Stimulated activated CD4-positive, alpha-beta T cell treated with anti-CD3 and anti-CD28 coated beads, TNF-alpha, amount 100 ng/mL, for 1 hour (primary cell): ENCODE results near the gene TBX19.

ENCODE experiments used
- DNase-seq, 3 donors: peaks; one replicate each; pipeline ENCODE4 v3.0.0-alpha.2; 2020; ENCODE audit warnings: low read depth in 3 of 3, low spot score in 1 of 3

The TBX19 gene

GRCh38 chr1:168280296-168280927 lies at the start of gene TBX19:
Gene TBX19, plus strand, starts transcription at chr1:168280877. Its CDS starts 214 bp downstream, at chr1:168281091.
- DNase-seq: no peak

GRCh38 chr1:168234846-168235547 lies 45.7 kb upstream of the TBX19 start:
- no peak for DNase-seq

- no peak for DNase-seq
These were observed 45.2 kb upstream of the TBX19 start for GRCh38 chr1:168235548-168235885.

GRCh38 chr1:168235937-168236336 lies 44.7 kb upstream of the TBX19 start:
- DNase-seq: no peak

DNA sequence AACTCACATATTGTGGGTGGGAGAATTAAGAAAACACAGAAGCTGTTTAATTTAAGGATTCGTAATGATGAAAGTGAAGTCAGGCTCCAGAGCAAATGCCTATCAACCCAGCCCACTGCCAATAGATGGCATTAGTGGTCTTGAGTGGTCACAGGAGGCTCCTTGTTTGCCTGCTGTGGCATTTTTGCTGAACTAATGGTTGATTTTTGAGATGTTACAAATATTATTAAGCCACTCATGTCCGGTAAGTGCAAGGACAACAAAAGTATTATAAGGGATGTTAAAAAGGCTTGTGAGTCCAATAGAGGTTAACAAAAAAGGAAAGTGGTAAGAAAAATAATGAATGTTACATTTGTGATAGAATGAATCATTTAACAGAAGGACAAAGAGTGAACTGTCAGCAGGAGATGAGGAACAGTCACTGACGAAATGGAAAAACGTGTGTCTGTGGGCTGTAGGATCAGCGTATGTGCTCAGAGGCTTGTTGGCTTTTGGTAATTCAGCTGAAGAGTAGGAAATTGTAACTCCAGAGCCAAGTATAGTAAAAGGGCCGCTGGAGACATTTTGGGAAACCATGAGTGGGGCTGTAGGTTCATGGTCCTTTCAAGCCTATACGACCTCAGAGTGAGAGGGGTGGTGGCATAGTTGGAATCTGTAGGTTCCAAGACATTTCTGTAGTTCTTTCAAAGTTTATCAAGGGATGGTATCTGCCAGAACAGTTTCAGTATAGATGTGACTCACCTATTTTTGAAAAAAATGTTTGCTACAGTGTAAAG lies 43.7 kb upstream of the TBX19 start:
- no peak for DNase-seq

GRCh38 chr1:168243198-168243597 lies 37.5 kb upstream of the TBX19 start:
- DNase-seq: no peak

DNA sequence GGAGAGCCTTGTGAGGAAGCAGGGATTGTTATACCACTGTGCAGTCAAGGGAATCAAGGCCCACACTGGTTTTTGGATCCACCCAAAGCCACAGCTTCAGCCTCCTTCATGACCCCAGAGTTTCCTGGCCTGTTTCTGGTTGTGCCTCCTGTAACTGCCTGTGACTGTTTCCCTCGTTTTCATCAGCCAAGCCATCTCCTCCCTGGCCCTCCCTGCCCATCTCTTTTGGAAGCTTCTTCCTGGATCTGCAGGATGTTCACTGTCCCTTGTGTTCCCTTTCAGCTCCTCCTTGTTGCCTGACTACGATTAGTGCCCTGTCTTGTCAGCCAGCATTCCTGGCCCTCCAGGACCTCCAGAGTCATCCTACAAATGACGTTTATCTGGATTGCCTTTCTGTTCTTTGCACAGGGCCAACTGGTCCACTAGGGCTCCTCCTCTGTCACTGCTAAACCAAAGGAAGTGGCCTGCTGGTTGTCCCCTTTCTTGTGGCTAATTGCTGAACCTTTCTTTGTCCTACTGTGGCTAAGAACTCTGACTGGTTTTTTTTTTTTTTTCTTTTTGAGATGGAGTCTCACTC lies 37.0 kb upstream of the TBX19 start:
- no peak for DNase-seq

DNA sequence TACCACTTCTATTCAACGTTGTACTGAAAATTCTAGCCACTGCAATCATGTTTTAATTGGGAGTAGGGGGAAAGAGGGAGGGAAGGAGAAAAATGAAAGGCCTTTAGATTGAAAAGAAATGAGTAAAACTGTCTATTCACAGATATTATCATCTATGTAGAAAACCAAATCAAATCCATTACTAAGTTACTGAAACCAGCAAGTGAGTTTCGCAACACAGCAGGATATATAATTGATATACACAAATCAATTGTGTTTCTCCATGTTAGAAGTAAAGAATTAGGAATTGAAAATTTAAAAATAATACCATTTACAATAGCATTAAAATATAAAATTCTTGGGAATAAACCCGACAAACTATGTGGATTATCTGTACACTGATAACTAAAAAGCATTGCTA lies 35.6 kb upstream of the TBX19 start:
- no peak for DNase-seq

DNA sequence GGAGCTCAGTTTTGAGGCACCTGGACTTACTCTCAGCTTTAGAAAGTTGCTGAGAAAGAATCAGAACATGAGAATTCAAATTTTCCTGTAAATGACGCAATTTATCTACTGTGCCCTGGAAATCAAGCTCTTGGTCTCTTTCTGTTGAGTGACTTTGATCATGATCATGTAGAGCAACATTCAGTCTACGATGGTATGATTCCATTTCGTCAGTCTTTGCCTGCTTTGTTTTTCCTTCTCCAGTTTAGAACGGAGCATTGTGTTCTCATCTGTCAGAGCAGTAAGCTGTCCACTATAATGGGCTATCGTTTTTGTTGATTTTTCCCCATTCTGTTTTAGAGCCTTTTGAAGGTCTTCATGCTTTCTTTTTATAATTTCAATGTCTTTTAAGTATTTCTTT lies 34.2 kb upstream of the TBX19 start:
- DNase-seq: no peak

- DNase-seq: no peak
These were observed 28.4 kb upstream of the TBX19 start for GRCh38 chr1:168252204-168252733.

DNA sequence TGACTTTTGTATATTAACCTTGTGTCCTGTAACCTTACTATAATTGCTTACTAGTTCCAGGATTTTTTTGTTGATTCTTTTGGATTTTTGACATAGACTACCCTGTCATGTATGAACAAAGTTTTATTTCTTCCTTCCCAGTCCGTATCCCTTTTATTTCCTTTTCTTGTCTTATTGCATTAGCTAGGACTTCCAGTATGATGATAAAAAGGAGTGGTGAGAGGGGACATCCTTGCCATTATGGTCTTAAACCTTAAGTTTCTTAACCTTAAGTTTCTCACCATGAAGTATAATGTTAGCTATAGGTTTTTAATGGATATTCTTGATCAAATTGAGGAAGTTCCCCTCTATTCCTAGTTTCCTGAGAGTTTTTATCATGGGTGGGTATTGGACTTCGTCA lies 24.5 kb upstream of the TBX19 start:
- no peak for DNase-seq

GRCh38 chr1:168257397-168257796 lies 23.3 kb upstream of the TBX19 start:
- DNase-seq: no peak

DNA sequence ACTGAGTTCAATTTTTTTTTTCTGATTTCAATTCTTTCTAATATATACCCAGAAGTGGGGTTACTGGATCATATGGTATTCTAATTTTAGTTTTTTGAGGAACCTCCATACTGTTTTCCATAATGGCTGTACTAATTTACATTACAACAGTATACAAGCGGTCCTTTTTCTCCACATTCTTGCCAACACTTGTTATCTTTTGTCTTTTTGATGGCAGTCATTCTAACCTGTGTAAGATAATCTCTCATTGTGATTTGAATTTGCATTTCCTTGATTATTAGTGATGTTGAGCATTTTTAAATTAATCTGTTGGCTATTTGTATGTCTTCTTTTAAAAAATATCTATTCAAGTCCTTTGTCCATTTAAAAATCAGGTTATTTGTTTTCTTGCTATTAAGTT lies 21.1 kb upstream of the TBX19 start:
- no peak for DNase-seq

GRCh38 chr1:168260393-168260792 lies 20.3 kb upstream of the TBX19 start:
- DNase-seq: no peak

GRCh38 chr1:168261390-168261789 lies 19.3 kb upstream of the TBX19 start:
- no peak for DNase-seq

DNA sequence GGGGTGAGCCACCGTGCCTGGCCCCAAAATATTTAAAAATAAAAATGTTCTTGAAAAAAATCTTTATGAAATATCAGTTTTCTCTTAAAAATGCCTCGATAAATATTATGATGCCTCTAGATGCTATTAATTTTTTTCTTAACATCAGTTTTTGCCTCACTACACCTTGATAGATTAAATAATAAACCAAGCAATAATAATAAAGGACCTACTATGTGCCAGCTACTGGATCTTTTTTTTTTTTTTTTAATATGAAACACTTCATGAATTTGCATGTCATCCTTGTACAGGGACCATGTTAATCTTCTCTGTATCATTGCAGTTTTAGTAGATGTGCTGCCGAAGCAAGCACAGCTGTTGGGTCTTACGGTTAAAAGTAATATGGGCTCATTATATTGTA lies 17.5 kb upstream of the TBX19 start:
- DNase-seq: no peak

DNA sequence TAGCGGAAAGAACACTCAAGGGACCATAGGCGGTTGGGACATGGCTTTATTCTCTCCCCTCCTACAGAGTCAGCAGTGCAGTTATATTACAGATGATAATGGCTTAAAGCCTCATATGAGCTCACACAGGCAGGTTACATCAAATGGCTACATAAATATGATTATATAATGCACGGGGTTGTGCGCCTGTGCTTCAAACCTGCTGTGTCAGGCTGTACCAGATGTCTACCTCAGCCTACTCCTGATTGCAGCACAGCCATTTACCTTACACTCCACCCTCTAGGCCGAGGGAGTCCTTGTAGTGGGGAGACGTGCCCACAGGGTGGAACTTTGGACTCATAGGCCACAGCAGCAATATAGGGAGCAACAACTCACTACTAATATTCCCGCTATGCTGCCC lies 16.4 kb upstream of the TBX19 start:
- DNase-seq: no peak

DNA sequence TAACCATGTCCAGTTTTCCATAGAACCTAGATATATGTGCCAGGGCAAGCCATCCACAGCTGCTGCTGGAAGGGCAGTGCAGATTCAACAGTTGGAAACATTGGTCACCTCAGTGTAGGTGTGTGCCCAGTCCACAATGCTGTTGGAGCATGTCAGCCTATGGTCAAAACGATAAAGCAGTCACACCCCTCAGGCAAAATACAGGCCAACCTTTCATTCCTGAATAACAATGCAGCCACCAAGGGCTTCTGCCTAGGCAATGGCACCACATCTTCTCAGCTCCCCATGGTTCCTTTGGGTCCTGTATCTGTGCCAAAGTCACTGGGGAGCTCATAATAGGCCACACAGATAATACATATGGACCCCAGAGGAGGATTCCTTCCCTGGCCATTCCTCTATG lies 15.1 kb upstream of the TBX19 start:
- DNase-seq: no peak

GRCh38 chr1:168266644-168267186 lies 14.0 kb upstream of the TBX19 start:
- no peak for DNase-seq

- no peak for DNase-seq
These were observed 9.0 kb upstream of the TBX19 start for GRCh38 chr1:168271636-168272035.

GRCh38 chr1:168273575-168273974 lies 7.1 kb upstream of the TBX19 start:
- no peak for DNase-seq

- DNase-seq: no peak
These were observed 1.4 kb upstream of the TBX19 start for GRCh38 chr1:168279253-168279652.
